ENCODE results near the gene PRLR.

The PRLR gene

DNA sequence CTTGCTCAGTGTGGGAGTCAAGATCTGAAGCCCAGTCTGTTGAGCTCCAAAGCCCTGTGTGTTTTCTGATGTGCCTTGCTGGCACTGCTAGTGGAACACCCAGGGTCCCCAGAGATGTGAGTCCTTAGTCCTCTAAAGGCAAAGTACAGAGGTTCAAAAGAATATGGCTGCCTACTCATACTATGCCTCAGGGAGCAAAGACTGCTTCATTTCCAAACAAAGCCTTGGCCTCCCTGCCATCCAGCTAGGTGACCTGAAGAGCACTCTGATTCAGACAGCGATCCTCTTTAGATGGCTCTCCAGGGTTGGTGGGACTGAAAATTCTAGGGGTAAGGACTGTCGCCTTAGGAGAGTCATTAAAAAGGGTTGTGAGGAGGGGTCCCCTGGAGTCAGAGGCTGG is 2.0 kb downstream of the PRLR start:
- H3K4me3 ChIP-seq: no peak overlapping the region
- peaks cover 0 to 10% (median 5%) of the 10 kb centered on the region in 11 experiments; a peak in 10 of 22 replicates for H3K9me3 ChIP-seq (replicated peaks in 1 of 11)
- H3K27ac ChIP-seq: no peak overlapping the region
- H3K4me1 ChIP-seq: 0 out of 20 replicates have a peak, but pooled peaks cover 0 to 4% (median 0%) of the 10 kb centered on the region in 10 experiments
- H3K36me3 ChIP-seq: no peaks in the 10 kb centered on the region
- no peak for TF ChIP-seq Cebpa-rat (IDR thresholded peaks at IDR 0.05)
- no peak overlapping the region for H3K9ac ChIP-seq
- no peak overlapping the region for H3K4me2 ChIP-seq
- H4K20me1 ChIP-seq: 0 out of 22 replicates have a peak, but pooled peaks cover 0 to 8% (median 0%) of the 10 kb centered on the region in 11 experiments
- H3K27me3 ChIP-seq: peaks cover 29 to 44% (median 36%) of the 10 kb centered on the region in 11 experiments

DNA sequence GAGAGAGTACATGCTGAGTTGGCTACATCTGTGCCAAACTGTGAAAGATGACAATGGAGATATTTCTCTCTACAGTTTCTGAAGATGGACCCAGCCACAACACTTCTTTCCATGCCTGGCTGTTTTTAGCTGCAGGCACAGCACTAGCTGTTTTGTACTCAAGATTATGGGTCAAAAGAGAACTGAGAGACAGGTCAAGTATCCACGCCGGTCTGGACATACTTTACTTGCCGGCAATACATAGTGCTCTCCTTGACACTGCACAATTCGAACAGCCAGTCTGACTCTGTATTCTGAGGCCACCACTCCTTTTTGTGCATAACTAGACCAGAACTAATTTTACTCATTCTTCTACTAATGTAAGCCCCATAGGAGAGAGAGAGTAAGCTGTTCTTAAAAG is 2.6 kb downstream of the PRLR start:
- Histone ChIP-seq H3K36me3 (no peaks in the 10 kb centered on the region), H3K9me3 (replicated peaks in 1 of 11) (peaks cover 0 to 10% (median 5%) of the 10 kb centered on the region in 11 experiments; a peak in 10 of 22 replicates), H3K4me3 (no peak overlapping the region), H4K20me1 (0 out of 22 replicates have a peak, but pooled peaks cover 0 to 8% (median 0%) of the 10 kb centered on the region in 11 experiments), H3K9ac (no peak overlapping the region), H3K27me3 (peaks cover 29 to 44% (median 36%) of the 10 kb centered on the region in 11 experiments), H3K4me2 (no peak overlapping the region), H3K27ac (no peak overlapping the region), H3K4me1 (0 out of 20 replicates have a peak, but pooled peaks cover 0 to 4% (median 0%) of the 10 kb centered on the region in 10 experiments)
- TF ChIP-seq Cebpa-rat (IDR thresholded peaks at IDR 0.05): no peak

DNA sequence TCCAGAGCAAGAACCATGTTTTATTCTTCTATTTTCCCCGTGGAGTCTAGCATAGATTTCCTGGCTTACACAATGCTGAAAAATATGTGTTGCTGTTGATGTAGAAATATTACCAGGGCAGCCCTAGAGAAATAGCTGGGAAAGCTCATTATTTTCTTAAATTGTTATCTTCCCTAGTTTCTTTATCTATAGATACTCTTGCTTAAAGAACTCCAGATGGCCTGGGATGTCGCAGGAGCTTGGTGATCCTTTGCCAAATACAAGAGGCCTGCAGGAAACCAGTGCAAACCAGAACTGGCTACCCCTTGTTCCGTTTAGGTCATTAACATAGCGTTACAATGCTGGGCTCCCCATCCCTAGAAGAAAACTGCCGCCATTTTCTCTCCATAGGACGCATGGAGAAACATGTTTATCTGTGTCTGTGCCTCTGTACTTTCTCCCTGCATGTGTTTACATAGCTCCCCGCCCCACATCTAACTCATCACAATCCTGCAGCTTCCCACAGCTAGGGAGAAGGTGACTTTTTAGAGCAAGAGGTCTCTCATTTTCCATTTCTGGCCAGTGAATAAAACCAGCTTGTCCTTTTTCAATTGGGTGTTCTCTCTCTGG is 6.4 kb downstream of the PRLR start:
- H3K4me1 ChIP-seq: no peaks in the 10 kb centered on the region
- no peak for TF ChIP-seq Cebpa-rat (IDR thresholded peaks at IDR 0.05)

DNA sequence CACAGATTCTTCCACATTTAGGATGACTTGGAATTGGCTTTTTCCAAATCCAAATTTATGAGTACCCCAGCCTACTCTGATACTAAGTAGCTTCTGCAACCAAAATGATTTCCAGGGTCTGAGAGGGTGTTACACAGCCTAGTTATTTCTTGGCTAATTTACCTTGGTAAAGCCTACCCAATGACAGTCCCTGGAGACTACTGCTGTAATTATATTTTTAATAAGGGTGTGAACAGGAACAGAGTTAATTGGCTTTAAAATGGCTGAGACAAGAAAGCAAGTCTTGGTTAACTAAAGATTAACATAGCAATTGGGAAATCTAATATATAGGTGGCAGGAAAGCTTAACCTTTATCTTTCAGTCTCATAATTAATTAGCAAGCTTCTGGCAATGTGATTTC is 9.3 kb downstream of the PRLR start:
- no peak for TF ChIP-seq Cebpa-rat (IDR thresholded peaks at IDR 0.05)
- no peaks in the 10 kb centered on the region for H3K36me3 ChIP-seq
- no peaks in the 10 kb centered on the region for H3K27me3 ChIP-seq

More for the DNA sequence above, 6.4 kb downstream of the PRLR start:
- Histone ChIP-seq H4K20me1 (no peaks in the 10 kb centered on the region), H3K27me3 (peaks cover 5 to 13% (median 8%) of the 10 kb centered on the region in 11 experiments), H3K9me3 (replicated peaks in 1 of 11) (no peaks in the 10 kb centered on the region), H3K4me3 (no peak overlapping the region), H3K4me2 (no peak overlapping the region), H3K36me3 (no peaks in the 10 kb centered on the region), H3K27ac (no peak overlapping the region), H3K9ac (no peak overlapping the region)

DNA sequence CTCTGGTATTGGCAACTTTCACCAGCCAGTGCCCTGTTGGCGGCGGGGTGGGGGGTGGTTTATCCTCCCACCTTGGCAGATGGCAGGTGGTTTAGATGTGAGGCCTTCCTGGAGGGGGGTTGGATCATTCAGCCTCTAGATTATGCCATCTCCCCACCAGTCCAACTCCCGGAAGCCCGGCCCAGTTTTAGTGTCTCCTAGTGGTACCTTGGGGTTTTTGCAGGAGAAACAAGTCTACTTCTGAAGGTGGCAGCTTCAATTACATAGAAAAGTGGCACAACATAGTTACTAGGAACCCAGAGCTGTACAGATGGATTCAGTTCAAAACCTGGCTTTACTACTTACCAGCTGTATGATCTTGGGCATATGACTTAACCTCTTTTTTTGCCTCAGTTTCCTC is 11.3 kb downstream of the PRLR start:
- Histone ChIP-seq H3K27ac (no peak overlapping the region), H3K4me3 (no peak overlapping the region), H3K36me3 (no peaks in the 10 kb centered on the region), H3K4me2 (no peak overlapping the region), H3K4me1 (no peaks in the 10 kb centered on the region), H3K9ac (no peak overlapping the region), H3K27me3 (no peaks in the 10 kb centered on the region), H3K9me3 (replicated peaks in 1 of 11) (no peaks in the 10 kb centered on the region), H4K20me1 (no peaks in the 10 kb centered on the region)
- no peak for TF ChIP-seq Cebpa-rat (IDR thresholded peaks at IDR 0.05)

More for the DNA sequence above, 9.3 kb downstream of the PRLR start:
- Histone ChIP-seq H3K4me2 (no peak overlapping the region), H3K4me1 (no peaks in the 10 kb centered on the region), H3K9me3 (replicated peaks in 1 of 11) (no peaks in the 10 kb centered on the region), H3K9ac (no peak overlapping the region), H3K4me3 (no peak overlapping the region), H4K20me1 (no peaks in the 10 kb centered on the region), H3K27ac (no peak overlapping the region)

DNA sequence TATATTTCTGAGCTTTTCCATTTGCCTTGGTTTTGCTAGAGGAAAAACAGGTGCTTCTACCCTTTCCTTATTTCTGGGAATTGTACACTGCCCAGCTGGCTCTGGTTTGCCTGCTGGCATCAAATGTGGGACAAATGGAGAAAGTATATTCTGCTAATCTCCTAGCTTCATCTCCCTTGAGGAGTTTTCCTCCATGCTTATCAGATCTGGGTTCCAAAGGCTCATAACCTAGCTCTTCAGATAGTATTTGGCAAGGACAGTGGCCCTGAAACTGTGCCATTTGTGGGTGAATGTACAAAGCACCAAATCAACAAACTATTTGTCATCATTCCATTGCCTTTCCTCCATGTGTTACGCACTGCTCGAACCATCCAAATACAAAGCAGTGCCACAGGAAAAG is 16.2 kb downstream of the PRLR start:
- Histone ChIP-seq H3K4me1 (peaks cover 0 to 32% (median 10%) of the 10 kb centered on the region in 10 experiments; a peak in 13 of 20 replicates), H3K27ac (peak overlapping the region in 1 of 11 experiments; percentile 79; a peak in 1 of 22 replicates), H3K9me3 (replicated peaks in 1 of 11) (no peaks in the 10 kb centered on the region), H3K27me3 (no peaks in the 10 kb centered on the region), H3K9ac (no peak overlapping the region), H3K36me3 (no peaks in the 10 kb centered on the region), H3K4me3 (no peak overlapping the region), H4K20me1 (no peaks in the 10 kb centered on the region), H3K4me2 (no peak overlapping the region)
- TF ChIP-seq Cebpa-rat (IDR thresholded peaks at IDR 0.05): no peak

DNA sequence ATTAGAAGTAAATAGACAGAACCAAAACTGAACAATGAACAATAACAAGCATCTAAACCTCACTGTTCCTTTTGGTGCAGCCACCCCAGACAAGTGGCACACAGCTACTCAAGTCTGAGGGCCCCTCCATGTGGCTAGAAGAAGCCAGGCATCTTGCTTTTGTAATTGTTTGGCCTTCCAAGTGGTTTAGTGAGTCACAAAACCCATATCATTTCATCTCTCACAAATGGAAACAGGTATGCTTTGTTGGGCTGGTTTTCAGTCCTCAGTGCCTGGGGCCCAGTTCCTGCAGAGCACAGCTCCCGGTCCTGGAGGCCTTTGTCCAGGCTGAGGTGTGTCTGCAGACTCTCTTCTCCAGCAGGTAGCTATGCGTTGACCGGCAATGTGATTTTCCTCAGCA is 16.7 kb downstream of the PRLR start:
- Histone ChIP-seq H4K20me1 (no peaks in the 10 kb centered on the region), H3K27me3 (no peaks in the 10 kb centered on the region), H3K4me2 (no peak overlapping the region), H3K9ac (no peak overlapping the region), H3K4me1 (peaks cover 0 to 32% (median 10%) of the 10 kb centered on the region in 10 experiments; a peak in 13 of 20 replicates), H3K9me3 (replicated peaks in 1 of 11) (no peaks in the 10 kb centered on the region), H3K36me3 (no peaks in the 10 kb centered on the region), H3K4me3 (no peak overlapping the region), H3K27ac (peak overlapping the region in 1 of 11 experiments; percentile 79; a peak in 2 of 22 replicates)
- no peak for TF ChIP-seq Cebpa-rat (IDR thresholded peaks at IDR 0.05)

DNA sequence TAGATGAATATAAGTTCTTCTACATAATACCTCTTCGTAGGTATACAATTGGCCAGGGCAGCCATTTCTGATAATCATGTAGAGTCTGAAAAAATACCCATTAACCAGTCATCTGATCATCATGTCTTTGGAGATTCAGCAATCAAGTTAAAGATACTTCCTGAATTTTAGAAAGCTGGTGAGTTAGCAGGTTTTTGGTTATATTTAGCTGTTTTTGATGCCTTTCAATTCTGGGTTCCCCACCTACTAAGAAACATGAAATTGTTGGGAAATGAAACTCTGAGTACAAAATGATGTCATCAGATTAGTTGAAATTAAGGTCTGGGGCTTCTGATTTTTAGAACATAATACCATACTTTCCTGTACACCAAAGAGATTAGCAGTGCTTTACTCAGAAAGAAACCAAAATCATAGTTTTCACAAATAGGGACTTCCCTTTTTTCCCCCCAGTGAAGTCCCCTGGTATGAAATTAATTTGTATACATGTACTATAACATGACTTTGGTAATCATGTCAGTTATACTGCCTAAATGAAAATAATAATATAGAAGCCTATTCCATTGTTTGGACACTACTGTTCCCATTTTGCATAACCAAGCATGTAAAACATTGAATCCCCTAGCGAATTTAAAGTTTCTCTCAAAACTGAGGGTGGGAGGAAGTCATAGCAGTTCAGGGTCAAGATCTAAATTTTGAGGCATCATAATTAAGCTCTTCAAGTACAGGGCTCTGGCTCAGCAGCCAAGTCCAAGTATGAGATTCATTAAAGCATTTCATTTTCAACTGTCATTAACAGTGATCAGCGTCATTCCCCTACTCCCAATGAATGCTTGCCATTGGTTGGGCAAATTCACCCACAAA is 17.9 kb downstream of the PRLR start:
- peak overlapping the region in 7 of 11 experiments; percentile 15 to 82 (median 68); a peak in 13 of 22 replicates for H3K27ac ChIP-seq
- H3K9me3 ChIP-seq (replicated peaks in 1 of 11): no peaks in the 10 kb centered on the region
- H3K27me3 ChIP-seq: no peaks in the 10 kb centered on the region
- H3K4me3 ChIP-seq: no peak overlapping the region
- H4K20me1 ChIP-seq: no peaks in the 10 kb centered on the region
- H3K4me1 ChIP-seq: peaks cover 0 to 32% (median 10%) of the 10 kb centered on the region in 10 experiments; a peak in 13 of 20 replicates
- H3K4me2 ChIP-seq: peak overlapping the region in 7 of 11 experiments; percentile 24 to 91 (median 77); a peak in 12 of 22 replicates
- H3K36me3 ChIP-seq: no peaks in the 10 kb centered on the region
- peak in 1 of 11 experiments; percentile 30; a peak in 1 of 22 replicates for TF ChIP-seq Cebpa-rat (IDR thresholded peaks at IDR 0.05)
- peak overlapping the region in 3 of 11 experiments; percentile 45 to 54 (median 50); a peak in 5 of 22 replicates for H3K9ac ChIP-seq

DNA sequence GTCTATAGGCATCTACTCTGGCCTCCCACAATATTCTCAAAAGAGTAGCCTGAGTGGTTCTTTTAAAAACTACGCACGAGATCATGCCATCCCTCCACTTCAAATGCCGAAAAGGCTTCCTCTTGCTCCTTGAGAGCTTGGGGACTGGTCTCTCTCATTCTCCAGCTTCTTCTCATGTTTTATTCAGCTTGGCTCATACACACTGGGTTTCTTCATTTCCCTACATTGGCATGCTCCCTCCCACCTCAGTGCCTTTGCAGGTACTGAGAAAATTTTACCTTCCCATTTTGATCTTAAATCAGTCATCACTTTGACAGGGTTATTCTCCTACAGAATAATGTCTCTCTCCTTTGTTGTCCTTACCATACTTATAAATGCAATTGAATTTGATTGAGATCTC is 20.4 kb downstream of the PRLR start:
- Histone ChIP-seq H3K27me3 (no peaks in the 10 kb centered on the region), H3K4me1 (peaks cover 0 to 32% (median 10%) of the 10 kb centered on the region in 10 experiments; a peak in 13 of 20 replicates), H3K9me3 (replicated peaks in 1 of 11) (no peaks in the 10 kb centered on the region), H4K20me1 (no peaks in the 10 kb centered on the region), H3K27ac (no peak overlapping the region), H3K36me3 (no peaks in the 10 kb centered on the region), H3K4me3 (no peak overlapping the region), H3K9ac (no peak overlapping the region), H3K4me2 (peak overlapping the region in 1 of 11 experiments; percentile 88; a peak in 1 of 22 replicates)
- TF ChIP-seq Cebpa-rat (IDR thresholded peaks at IDR 0.05): no peak

Measured in BLaER1 treated with 17β-estradiol and CSF1 and Interleukin-3, amounts not matched to agents 10 nM and 100 nM (cell line).